Measurements from ENCODE around the gene LIN28A. TPM values are rescaled to one million over a fixed set of nuclear protein-coding genes. Genes with fewer than 3 reads are reported as not detected.

LIN28A gene
- total RNA-seq, 1 experiment from 2014 or later = 1,289 TPM

DNA sequence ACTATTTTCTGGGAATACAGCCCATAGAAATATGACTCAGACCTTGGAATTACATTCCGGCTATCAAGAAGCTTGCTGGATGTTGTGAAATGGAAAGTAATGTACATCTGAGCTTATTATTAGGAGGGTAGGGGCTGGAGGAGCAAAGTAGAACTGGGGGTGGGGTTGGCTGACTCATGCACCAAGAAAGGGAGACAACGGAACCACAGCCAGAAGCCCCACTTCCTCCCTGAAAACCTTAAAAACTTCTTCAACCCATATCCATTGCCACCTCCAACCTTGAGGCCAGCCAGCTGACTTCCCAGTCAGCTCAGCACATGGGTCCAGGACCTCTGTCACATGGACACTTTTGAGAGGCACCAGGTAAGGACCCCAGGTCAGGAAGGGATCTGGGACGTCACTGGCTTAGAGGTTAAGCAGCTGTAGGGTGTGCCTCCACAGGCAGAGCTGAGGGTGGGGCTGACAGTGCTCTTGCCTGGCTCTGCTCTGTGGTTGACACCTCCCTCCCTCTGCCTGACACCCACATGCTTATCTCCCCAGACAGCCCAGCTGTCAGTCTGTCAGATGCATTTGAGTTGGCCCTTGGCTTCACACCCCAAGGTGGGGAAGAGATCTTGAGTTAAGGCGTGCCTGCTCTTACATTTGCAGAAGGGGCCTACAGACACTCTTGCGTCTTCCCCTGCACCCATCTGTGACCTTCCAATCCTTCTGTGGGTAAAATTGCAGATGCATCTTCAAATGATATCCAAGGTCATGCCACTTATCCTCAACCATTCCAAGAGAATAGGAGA lies 32.3 kb upstream of the LIN28A start:
- TF ChIP-seq, protein P1, sequence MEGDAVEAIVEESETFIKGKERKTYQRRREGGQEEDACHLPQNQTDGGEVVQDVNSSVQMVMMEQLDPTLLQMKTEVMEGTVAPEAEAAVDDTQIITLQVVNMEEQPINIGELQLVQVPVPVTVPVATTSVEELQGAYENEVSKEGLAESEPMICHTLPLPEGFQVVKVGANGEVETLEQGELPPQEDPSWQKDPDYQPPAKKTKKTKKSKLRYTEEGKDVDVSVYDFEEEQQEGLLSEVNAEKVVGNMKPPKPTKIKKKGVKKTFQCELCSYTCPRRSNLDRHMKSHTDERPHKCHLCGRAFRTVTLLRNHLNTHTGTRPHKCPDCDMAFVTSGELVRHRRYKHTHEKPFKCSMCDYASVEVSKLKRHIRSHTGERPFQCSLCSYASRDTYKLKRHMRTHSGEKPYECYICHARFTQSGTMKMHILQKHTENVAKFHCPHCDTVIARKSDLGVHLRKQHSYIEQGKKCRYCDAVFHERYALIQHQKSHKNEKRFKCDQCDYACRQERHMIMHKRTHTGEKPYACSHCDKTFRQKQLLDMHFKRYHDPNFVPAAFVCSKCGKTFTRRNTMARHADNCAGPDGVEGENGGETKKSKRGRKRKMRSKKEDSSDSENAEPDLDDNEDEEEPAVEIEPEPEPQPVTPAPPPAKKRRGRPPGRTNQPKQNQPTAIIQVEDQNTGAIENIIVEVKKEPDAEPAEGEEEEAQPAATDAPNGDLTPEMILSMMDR (conservative IDR thresholded peaks at IDR 0.05) = no peak

More for the DNA sequence above, 32.3 kb upstream of the LIN28A start:
- no peak overlapping the region for H2AK5ac ChIP-seq (ENCODE audit: insufficient read length, low read length)
- no peak overlapping the region for H3T11ph ChIP-seq (ENCODE audit: low read length)
- no peak overlapping the region for H2BK5ac ChIP-seq (ENCODE audit: insufficient read length, low read length)
- H3K9me3 ChIP-seq (ENCODE audit: control insufficient read depth, low read depth, low read length) = no peaks in the 10 kb centered on the region
- no peak overlapping the region for H4K91ac ChIP-seq (ENCODE audit: insufficient read length, low read depth, low read length)
- H2BK120ac ChIP-seq (ENCODE audit: low read depth, low read length, poor library complexity, severe bottlenecking) = no peak overlapping the region
- H2BK15ac ChIP-seq (ENCODE audit: low read depth, low read length) = no peak overlapping the region
- no peaks in the 10 kb centered on the region for H3K23me2 ChIP-seq (ENCODE audit: insufficient read length, low read depth, low read length, poor library complexity, severe bottlenecking)
- H3K27ac Mint-ChIP-seq = no peak overlapping the region
- no CpG with 5 or more reads among the region's 5 CpGs for WGBS (ENCODE audit: extremely low coverage, insufficient read length, low lambda C conversion rate)
- H3K4ac ChIP-seq (ENCODE audit: low read depth, low read length) = no peak overlapping the region
- no peaks in the 10 kb centered on the region for H4K20me1 ChIP-seq (ENCODE audit: control insufficient read depth, insufficient read depth, insufficient read length)
- no peak overlapping the region for H2AFZ ChIP-seq (ENCODE audit: low read length)
- H3K14ac ChIP-seq (ENCODE audit: insufficient read depth, low read length) = no peak overlapping the region
- peaks cover 12 to 17% of the 10 kb centered on the region in 2 experiments for H3K4me1 Mint-ChIP-seq
- H3K9ac ChIP-seq (ENCODE audit: extremely low read depth, insufficient read length, low read length) = no peak overlapping the region
- H4K8ac ChIP-seq (replicated peaks; ENCODE audit: insufficient read length, low read depth, low read length) = no peak overlapping the region
- no peaks in the 10 kb centered on the region for H3K79me2 ChIP-seq (ENCODE audit: insufficient read depth, low read length)
- DNase-seq = no peak
- no peaks in the 10 kb centered on the region for H3K4me1 ChIP-seq (ENCODE audit: insufficient read depth, low read length)
- H3K36me3 Mint-ChIP-seq (ENCODE audit: insufficient read depth in 1 of 3, low read depth in 3 of 3) = no peaks in the 10 kb centered on the region
- no peak overlapping the region for H4K5ac ChIP-seq (ENCODE audit: insufficient read length, low read depth, low read length)
- no peak overlapping the region for H3K4me3 Mint-ChIP-seq
- no peak overlapping the region for H3K23ac ChIP-seq (ENCODE audit: insufficient read length, low read depth, low read length)
- no peaks in the 10 kb centered on the region for H3K27me3 Mint-ChIP-seq (ENCODE audit: low read depth)
- H3K9me3 Mint-ChIP-seq = no peaks in the 10 kb centered on the region
- H3K27me3 ChIP-seq (ENCODE audit: insufficient read depth, low read length) = no peaks in the 10 kb centered on the region; the same call in 1 of the 2 replicates
- no peaks in the 10 kb centered on the region for H3K79me1 ChIP-seq (ENCODE audit: insufficient read depth, low read depth, low read length, poor library complexity, severe bottlenecking)
- H2BK12ac ChIP-seq (ENCODE audit: insufficient read length, low read depth, low read length) = no peak overlapping the region
- H3K27ac ChIP-seq (ENCODE audit: insufficient read length, low read depth, low read length) = no peak overlapping the region
- no peak overlapping the region for H3K4me2 ChIP-seq (ENCODE audit: insufficient read depth, insufficient read length, low read length)
- H3K56ac ChIP-seq (ENCODE audit: insufficient read length, low read depth, low read length) = no peak overlapping the region
- H3K18ac ChIP-seq (ENCODE audit: insufficient read length, low read depth, low read length) = no peak overlapping the region
- H2BK20ac ChIP-seq (ENCODE audit: low read depth, low read length, poor library complexity, severe bottlenecking) = no peak overlapping the region
